Measurements from ENCODE around the gene PPP1R14B.
"Not testable (repeated sequence)": the region's sequence is repeated elsewhere in the genome, so short reads cannot be mapped to it uniquely, and the experiment has no call there.

The PPP1R14B gene

DNA sequence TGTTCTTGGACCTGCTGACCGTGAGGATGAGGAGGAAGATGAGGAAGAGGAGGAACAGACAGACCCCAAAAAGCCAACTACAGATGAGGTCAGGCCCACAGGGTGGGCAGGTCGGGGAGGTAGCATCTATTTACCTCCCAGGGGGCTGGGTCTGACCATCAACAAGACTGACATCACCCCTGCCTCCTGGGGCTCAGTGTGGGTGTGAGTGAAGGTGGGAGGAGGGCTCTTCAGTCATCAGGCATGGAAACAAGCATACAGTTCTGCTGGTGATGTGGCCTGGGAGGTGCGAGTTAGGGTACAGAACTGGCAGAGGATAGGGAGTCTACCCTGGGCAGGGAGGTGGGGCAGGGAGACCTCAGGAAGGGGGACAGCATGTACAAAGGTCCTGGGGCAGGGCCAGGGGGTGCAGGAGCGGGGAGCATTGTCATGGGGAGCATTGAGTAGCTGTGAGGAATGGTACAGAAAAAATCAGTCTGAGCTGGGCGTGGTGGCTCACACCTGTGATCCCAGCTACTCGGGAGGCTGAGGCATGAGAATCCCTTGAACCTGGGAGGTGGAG is 13.5 kb upstream of the PPP1R14B start:
- DNase-seq (ENCODE audit: low spot score): no peak

- no peak for DNase-seq (ENCODE audit: low spot score)
Observed at GRCh38 chr11:64259533-64260067, 12.9 kb upstream of the PPP1R14B start.

- DNase-seq (ENCODE audit: low spot score): no peak
Observed at GRCh38 chr11:64258946-64259532, 12.3 kb upstream of the PPP1R14B start.

DNA sequence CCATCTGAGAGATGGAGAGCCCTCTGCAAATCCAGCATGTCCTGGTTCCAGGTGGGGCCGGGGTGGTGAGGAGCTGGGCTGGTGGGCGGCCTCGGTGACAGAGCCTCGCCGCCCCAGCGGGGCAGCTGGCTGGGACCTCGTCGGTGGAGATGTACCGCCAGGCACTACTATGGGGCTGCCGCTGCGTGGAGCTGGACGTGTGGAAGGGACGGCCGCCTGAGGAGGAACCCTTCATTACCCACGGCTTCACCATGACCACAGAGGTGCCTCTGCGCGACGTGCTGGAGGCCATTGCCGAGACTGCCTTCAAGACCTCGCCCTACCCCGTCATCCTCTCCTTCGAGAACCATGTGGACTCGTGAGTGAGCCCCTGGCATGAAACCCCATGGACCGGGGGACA is 11.6 kb upstream of the PPP1R14B start:
- DNase-seq (ENCODE audit: low spot score): no peak

DNA sequence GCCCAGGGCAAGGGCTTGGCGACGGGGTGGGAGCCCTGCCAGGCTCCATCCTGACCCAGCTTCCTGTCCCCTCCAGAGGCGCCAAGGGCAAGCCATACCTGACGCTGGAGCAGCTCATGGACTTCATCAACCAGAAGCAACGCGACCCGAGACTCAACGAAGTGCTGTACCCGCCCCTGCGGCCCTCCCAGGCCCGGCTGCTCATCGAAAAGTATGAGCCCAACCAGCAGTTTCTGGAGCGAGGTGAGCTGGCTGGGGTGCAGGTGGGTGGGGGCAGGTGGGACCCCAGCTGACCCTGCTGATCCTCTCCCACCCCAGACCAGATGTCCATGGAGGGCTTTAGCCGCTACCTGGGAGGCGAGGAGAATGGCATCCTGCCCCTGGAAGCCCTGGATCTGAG is 9.6 kb upstream of the PPP1R14B start:
- DNase-seq (ENCODE audit: low spot score): no peak

- DNase-seq (ENCODE audit: low spot score): no peak
Observed at GRCh38 chr11:64255135-64256128, 8.7 kb upstream of the PPP1R14B start.

- DNase-seq (ENCODE audit: low spot score): no peak
Observed at GRCh38 chr11:64254326-64254725, 7.6 kb upstream of the PPP1R14B start.

- DNase-seq (ENCODE audit: low spot score): no peak
Observed at GRCh38 chr11:64253481-64253880, 6.7 kb upstream of the PPP1R14B start.

GRCh38 chr11:64253043-64253442 is 6.3 kb upstream of the PPP1R14B start:
- no peak for DNase-seq (ENCODE audit: low spot score)

- peak; percentile 79 for DNase-seq (ENCODE audit: low spot score)
Observed at GRCh38 chr11:64252003-64252872, 5.5 kb upstream of the PPP1R14B start.

DNA sequence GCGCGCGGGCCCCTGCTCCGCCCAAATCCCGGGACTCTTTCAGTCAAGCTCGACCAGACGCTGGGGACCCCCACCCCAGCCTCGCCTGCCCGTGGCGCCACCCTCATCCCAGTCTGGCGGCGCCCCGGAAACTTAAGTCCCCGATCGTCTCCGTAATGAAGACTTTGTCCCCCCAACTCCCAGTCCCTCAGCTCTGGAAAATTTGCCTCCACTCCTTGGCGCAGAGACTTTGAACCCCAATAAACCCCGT is 4.9 kb upstream of the PPP1R14B start:
- DNase-seq (ENCODE audit: low spot score): no peak

GRCh38 chr11:64251016-64251752 is 4.4 kb upstream of the PPP1R14B start, which contains the start of gene PLCB3:
TSS of gene PLCB3 (plus strand) at chr11:64251530. CDS start at chr11:64251650, 120 bp downstream.
- peak; percentile 92 for DNase-seq (ENCODE audit: low spot score)

DNA sequence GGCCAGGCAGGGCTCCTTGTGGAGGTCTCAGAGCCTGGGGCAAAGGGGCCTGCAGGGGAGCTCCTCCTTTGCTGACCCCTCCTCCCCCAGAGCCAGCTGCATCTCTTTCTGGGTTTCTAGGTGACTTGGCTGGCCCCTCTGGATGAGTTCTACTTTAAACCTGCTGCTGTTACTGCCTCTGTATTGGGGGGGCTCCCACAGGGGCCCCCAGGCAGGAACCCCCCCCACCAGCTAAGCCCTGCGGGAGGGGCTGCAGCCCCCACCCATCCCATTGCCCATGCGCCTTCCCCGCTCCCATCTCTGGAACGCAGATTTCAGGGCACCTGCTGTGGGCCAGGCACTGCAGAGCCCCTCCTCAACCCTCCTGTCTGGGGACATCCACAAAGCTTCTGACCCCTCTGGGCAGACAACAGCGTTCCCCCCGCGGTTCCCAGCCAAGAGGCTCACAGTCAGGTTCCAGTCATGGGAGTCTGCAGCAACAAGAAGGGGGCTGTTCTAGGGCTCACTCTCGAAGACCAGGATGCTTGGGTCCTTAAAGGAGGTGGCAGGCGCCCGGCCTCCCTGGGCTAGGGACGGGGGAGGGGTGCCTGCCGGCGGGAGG is 3.8 kb upstream of the PPP1R14B start:
- no peak for DNase-seq (ENCODE audit: low spot score)

DNA sequence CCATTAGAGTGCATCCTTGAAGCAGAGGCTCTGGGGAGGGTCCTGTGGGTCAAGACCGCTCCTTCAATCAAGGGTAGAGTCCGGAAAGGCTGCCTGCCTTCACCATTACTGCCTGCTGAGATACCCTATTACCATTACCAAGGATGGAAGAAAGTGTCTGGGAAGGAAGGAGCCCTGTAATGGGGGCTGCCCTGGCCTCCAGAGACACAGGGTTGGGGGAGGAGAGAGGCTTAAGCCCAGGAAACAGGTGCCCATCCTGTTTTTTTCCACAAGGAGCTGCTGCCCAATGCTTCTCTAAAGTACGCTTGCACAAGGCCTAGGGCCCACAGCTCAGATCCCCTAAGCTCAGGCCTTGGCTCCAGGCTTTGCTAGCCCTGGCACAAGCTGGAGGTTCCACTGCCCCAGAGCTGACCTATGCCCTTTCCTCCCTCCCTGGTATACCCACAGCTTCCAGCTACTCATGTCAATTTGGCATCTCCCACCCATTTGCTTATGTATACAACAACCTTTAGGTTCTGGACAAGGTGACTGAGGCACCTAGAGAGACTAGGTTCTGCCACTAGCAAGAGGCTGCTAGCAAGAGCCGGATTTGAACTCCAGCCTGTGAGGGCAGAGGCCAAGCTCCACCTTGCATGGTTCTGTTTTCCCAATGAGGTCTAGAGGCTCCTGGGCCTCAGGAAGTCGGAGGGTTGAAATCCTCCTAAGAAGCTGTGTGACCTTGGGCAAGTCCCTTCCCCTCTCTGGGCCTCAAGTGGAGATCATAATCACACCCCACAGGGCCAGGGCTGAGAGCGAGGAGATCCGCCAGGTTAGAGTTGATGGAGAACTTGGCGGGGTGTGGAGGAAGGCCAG is 3.0 kb upstream of the PPP1R14B start:
- no peak for DNase-seq (ENCODE audit: low spot score)

- DNase-seq (ENCODE audit: low spot score): no peak
Observed at GRCh38 chr11:64249038-64249437, 2.3 kb upstream of the PPP1R14B start.

GRCh38 chr11:64248578-64248977 is 1.8 kb upstream of the PPP1R14B start:
- DNase-seq (ENCODE audit: low spot score): no peak

GRCh38 chr11:64247729-64248531 is 1.2 kb upstream of the PPP1R14B start:
- no peak for DNase-seq (ENCODE audit: low spot score)

- DNase-seq (ENCODE audit: low spot score): not testable (repeated sequence)
Observed at GRCh38 chr11:64246621-64246870, 197 bp downstream of the PPP1R14B start.

Data from AG20443 (cell line).